ENCODE measurements around the gene ELL2. TPM values are rescaled to one million over a fixed set of nuclear protein-coding genes. Genes with fewer than 3 reads are reported as not detected.
A peak's percentile ranks its signal among the peaks of the same experiment; 100 is the strongest.

The ELL2 gene
- total RNA-seq, 1 experiment from 2014 or later, result 27.5 TPM

DNA sequence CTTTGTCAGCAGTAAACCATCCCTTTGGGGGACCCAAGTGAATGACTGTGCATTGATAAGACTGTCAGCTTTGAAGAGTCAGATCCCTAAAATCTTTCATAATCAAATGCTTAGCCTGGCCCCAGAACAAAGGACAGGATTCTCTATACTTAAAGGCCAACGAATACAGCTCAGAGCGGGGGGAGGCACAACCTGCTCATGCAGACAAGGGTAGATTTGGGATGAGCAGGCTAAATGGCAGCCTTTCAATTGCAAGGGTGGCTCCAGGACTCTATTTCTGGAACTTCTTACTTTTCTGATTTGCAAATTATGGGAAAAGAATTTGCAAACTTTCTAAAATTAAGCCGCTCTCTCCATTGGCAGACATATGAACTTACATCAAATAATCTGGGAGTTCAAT lies 66.4 kb downstream of the ELL2 start:
- H3K36me3 Mint-ChIP-seq (ENCODE audit: insufficient read depth in 1 of 3, low read depth in 3 of 3), result peaks cover 0 to 23% (median 10%) of the 10 kb centered on the region in 3 experiments; a peak in 4 of 7 replicates
- Histone ChIP-seq H2BK5ac (ENCODE audit: insufficient read length, low read length) (no peak overlapping the region), H2BK120ac (ENCODE audit: low read depth, low read length, poor library complexity, severe bottlenecking) (no peak overlapping the region), H3K14ac (ENCODE audit: insufficient read depth, low read length) (no peak overlapping the region), H3K9me3 (ENCODE audit: control insufficient read depth, low read depth, low read length) (no peaks in the 10 kb centered on the region), H3T11ph (ENCODE audit: low read length) (no peak overlapping the region), H3K23me2 (ENCODE audit: insufficient read length, low read depth, low read length, poor library complexity, severe bottlenecking) (no peaks in the 10 kb centered on the region), H3K18ac (ENCODE audit: insufficient read length, low read depth, low read length) (no peak overlapping the region), H3K79me2 (ENCODE audit: insufficient read depth, low read length) (no peaks in the 10 kb centered on the region), H3K27me3 (ENCODE audit: insufficient read depth, low read length) (no peaks in the 10 kb centered on the region), H3K56ac (ENCODE audit: insufficient read length, low read depth, low read length) (no peak overlapping the region), H4K5ac (ENCODE audit: insufficient read length, low read depth, low read length) (no peak overlapping the region), H2BK20ac (ENCODE audit: low read depth, low read length, poor library complexity, severe bottlenecking) (peak overlapping the region; percentile 32), H2BK12ac (ENCODE audit: insufficient read length, low read depth, low read length) (no peak overlapping the region), H3K4ac (ENCODE audit: low read depth, low read length) (no peak overlapping the region), H2AFZ (ENCODE audit: low read length) (no peak overlapping the region), H2AK5ac (ENCODE audit: insufficient read length, low read length) (no peak overlapping the region), H3K79me1 (ENCODE audit: insufficient read depth, low read depth, low read length, poor library complexity, severe bottlenecking) (no peaks in the 10 kb centered on the region), H4K8ac (replicated peaks; ENCODE audit: insufficient read length, low read depth, low read length) (no peak overlapping the region), H3K27ac (ENCODE audit: insufficient read length, low read depth, low read length) (no peak overlapping the region), H3K4me1 (ENCODE audit: insufficient read depth, low read length) (peaks cover 2% of the 10 kb centered on the region), H4K20me1 (ENCODE audit: control insufficient read depth, insufficient read depth, insufficient read length) (no peaks in the 10 kb centered on the region), H3K9ac (ENCODE audit: extremely low read depth, insufficient read length, low read length) (no peak overlapping the region), H3K23ac (ENCODE audit: insufficient read length, low read depth, low read length) (no peak overlapping the region), H4K91ac (ENCODE audit: insufficient read length, low read depth, low read length) (no peak overlapping the region), H3K4me2 (ENCODE audit: insufficient read depth, insufficient read length, low read length) (no peak overlapping the region), H2BK15ac (ENCODE audit: low read depth, low read length) (no peak overlapping the region)
- H3K27me3 Mint-ChIP-seq (ENCODE audit: low read depth), result no peaks in the 10 kb centered on the region; the same call in 1 of the 2 replicates
- H3K27ac Mint-ChIP-seq, result peak overlapping the region in 2 of 3 experiments; percentile 85 to 91; a peak in 4 of 7 replicates
- TF ChIP-seq, protein P1, sequence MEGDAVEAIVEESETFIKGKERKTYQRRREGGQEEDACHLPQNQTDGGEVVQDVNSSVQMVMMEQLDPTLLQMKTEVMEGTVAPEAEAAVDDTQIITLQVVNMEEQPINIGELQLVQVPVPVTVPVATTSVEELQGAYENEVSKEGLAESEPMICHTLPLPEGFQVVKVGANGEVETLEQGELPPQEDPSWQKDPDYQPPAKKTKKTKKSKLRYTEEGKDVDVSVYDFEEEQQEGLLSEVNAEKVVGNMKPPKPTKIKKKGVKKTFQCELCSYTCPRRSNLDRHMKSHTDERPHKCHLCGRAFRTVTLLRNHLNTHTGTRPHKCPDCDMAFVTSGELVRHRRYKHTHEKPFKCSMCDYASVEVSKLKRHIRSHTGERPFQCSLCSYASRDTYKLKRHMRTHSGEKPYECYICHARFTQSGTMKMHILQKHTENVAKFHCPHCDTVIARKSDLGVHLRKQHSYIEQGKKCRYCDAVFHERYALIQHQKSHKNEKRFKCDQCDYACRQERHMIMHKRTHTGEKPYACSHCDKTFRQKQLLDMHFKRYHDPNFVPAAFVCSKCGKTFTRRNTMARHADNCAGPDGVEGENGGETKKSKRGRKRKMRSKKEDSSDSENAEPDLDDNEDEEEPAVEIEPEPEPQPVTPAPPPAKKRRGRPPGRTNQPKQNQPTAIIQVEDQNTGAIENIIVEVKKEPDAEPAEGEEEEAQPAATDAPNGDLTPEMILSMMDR (conservative IDR thresholded peaks at IDR 0.05), result no peak
- peak overlapping the region in 1 of 2 experiments; percentile 16; a peak in 1 of 5 replicates for H3K4me3 Mint-ChIP-seq
- H3K9me3 Mint-ChIP-seq, result no peaks in the 10 kb centered on the region
- H3K4me1 Mint-ChIP-seq, result peaks cover 35 to 37% of the 10 kb centered on the region in 2 experiments
- DNase-seq, result no peak
- no CpG with 5 or more reads among the region's 3 CpGs for WGBS (ENCODE audit: extremely low coverage, insufficient read length, low lambda C conversion rate)
